ENCODE measurements around the gene PCNX4. TPM values are rescaled to one million over a fixed set of nuclear protein-coding genes. Genes with fewer than 3 reads are reported as not detected.

The PCNX4 gene
- total RNA-seq, 1 donor from 2014 or later: 80.6 TPM

DNA sequence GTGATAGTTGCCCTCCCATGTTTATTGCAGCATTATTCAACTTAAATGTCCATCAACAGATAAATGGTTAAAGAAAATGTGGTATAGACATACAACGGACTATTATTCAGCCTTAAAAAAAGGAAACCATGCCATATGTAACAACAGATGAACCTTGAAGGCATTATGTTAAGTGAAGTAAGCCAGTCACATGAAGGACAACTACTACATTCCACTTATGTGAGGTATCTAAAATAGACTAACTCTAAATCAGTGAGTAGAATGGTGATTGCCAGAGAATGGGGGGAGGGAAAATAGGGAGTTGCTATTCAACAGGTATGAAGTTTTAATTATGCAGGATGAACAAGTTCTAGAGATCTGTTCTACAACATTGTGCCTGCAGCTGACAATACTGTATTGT, 10.1 kb downstream of the PCNX4 start:
- no peak for DNase-seq
- H3K27ac Mint-ChIP-seq (ENCODE audit: unreplicated experiment): no peak overlapping the region
- peaks cover 7% of the 10 kb centered on the region for H3K36me3 Mint-ChIP-seq (ENCODE audit: unreplicated experiment)
- H3K9me3 Mint-ChIP-seq (ENCODE audit: unreplicated experiment): no peaks in the 10 kb centered on the region
- H3K27me3 Mint-ChIP-seq (ENCODE audit: unreplicated experiment): no peaks in the 10 kb centered on the region
- TF ChIP-seq, protein P1, sequence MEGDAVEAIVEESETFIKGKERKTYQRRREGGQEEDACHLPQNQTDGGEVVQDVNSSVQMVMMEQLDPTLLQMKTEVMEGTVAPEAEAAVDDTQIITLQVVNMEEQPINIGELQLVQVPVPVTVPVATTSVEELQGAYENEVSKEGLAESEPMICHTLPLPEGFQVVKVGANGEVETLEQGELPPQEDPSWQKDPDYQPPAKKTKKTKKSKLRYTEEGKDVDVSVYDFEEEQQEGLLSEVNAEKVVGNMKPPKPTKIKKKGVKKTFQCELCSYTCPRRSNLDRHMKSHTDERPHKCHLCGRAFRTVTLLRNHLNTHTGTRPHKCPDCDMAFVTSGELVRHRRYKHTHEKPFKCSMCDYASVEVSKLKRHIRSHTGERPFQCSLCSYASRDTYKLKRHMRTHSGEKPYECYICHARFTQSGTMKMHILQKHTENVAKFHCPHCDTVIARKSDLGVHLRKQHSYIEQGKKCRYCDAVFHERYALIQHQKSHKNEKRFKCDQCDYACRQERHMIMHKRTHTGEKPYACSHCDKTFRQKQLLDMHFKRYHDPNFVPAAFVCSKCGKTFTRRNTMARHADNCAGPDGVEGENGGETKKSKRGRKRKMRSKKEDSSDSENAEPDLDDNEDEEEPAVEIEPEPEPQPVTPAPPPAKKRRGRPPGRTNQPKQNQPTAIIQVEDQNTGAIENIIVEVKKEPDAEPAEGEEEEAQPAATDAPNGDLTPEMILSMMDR (IDR thresholded peaks at IDR 0.05; ENCODE audit: partially characterized antibody, unreplicated experiment): no peak
- no peak overlapping the region for H3K4me3 Mint-ChIP-seq (ENCODE audit: unreplicated experiment)
- peaks cover 9% of the 10 kb centered on the region for H3K4me1 Mint-ChIP-seq (ENCODE audit: low read depth, unreplicated experiment)

DNA sequence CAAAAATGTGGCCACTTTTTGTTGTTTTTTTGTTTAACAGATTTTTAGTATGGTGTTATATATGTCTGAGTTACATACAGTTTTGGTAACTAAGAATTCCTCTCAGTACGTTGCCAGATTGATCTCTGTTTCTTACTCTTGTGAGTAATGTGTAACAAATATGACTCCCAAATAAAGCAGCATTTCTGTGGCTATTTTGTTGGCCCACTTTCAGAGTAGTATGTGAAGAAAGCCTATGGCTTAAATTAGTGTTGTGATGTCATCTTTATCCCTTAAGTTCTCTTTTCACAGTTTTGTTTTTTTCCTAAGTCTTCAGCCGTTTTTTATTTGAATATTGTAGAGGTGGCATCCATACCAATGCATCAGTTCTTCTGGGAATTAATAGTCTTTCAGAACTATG, 10.7 kb downstream of the PCNX4 start:
- DNase-seq: no peak
- no peaks in the 10 kb centered on the region for H3K27me3 Mint-ChIP-seq (ENCODE audit: unreplicated experiment)
- peaks cover 7% of the 10 kb centered on the region for H3K4me1 Mint-ChIP-seq (ENCODE audit: low read depth, unreplicated experiment)
- H3K9me3 Mint-ChIP-seq (ENCODE audit: unreplicated experiment): no peaks in the 10 kb centered on the region
- TF ChIP-seq, protein P1 (IDR thresholded peaks at IDR 0.05; ENCODE audit: partially characterized antibody, unreplicated experiment): no peak
- H3K27ac Mint-ChIP-seq (ENCODE audit: unreplicated experiment): no peak overlapping the region
- H3K36me3 Mint-ChIP-seq (ENCODE audit: unreplicated experiment): peaks cover 7% of the 10 kb centered on the region
- H3K4me3 Mint-ChIP-seq (ENCODE audit: unreplicated experiment): no peak overlapping the region

DNA sequence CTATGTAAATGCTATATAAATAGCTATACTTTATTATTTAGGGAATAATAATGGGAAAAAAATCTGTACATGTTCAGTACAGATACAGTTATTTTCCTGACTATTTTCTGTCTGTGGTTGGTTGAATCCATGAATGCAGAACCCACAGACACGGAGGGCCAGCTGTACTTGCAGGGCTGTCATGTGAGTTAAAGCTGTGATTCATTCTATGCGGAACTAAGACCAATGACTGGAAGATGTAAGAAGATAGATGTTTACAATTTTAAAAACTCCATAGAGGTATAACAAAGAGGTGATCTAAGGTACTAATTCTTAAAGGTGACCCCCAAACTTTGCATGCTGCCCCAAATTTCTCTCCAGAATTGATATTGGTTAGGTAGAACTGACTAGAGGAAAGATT, 14.6 kb downstream of the PCNX4 start:
- H3K36me3 Mint-ChIP-seq (ENCODE audit: unreplicated experiment): no peaks in the 10 kb centered on the region
- H3K4me3 Mint-ChIP-seq (ENCODE audit: unreplicated experiment): no peak overlapping the region
- TF ChIP-seq, protein P1 (IDR thresholded peaks at IDR 0.05; ENCODE audit: partially characterized antibody, unreplicated experiment): no peak
- H3K4me1 Mint-ChIP-seq (ENCODE audit: low read depth, unreplicated experiment): peaks cover 2% of the 10 kb centered on the region
- DNase-seq: no peak
- no peak overlapping the region for H3K27ac Mint-ChIP-seq (ENCODE audit: unreplicated experiment)
- no peaks in the 10 kb centered on the region for H3K27me3 Mint-ChIP-seq (ENCODE audit: unreplicated experiment)
- H3K9me3 Mint-ChIP-seq (ENCODE audit: unreplicated experiment): peaks cover 2% of the 10 kb centered on the region

DNA sequence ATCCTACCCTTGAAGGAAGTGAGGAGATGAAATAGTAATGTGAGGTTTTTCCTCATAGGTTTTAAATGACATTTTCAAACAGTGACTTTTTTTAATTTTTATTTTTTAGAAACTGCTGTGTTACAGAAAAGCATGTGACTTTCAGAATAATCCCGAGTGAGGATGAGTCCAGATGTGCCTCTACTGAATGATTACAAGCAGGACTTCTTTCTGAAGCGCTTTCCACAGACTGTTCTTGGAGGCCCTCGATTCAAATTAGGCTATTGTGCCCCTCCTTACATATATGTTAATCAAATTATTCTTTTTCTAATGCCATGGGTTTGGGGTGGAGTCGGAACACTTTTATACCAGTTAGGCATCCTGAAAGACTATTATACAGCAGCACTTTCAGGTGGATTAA, 15.8 kb downstream of the PCNX4 start:
- Mint-ChIP-seq H3K9me3 (ENCODE audit: unreplicated experiment) (peaks cover 2% of the 10 kb centered on the region), H3K36me3 (ENCODE audit: unreplicated experiment) (no peaks in the 10 kb centered on the region)

DNA sequence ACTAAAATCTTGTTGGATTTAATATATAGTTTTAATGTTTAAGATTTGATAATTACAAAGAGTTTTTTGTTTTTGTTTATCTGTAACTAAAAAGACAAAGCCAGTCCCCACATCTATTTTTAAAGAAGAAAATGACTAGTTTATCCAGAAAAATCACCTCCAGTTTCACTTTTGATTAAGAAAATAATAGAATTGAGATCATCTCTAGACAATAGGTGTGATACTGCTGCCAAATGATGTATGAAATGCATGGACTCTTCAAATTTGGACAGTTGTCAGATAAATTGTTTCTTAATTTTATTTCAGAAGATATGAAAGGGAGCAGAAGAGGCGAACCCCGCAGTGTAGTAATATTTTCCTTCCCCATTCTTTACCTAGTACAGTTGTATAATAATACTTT, 20.0 kb downstream of the PCNX4 start:
- Mint-ChIP-seq H3K27ac (ENCODE audit: unreplicated experiment) (no peak overlapping the region), H3K4me3 (ENCODE audit: unreplicated experiment) (no peak overlapping the region), H3K36me3 (ENCODE audit: unreplicated experiment) (no peaks in the 10 kb centered on the region), H3K27me3 (ENCODE audit: unreplicated experiment) (no peaks in the 10 kb centered on the region), H3K9me3 (ENCODE audit: unreplicated experiment) (peaks cover 2% of the 10 kb centered on the region), H3K4me1 (ENCODE audit: low read depth, unreplicated experiment) (no peaks in the 10 kb centered on the region)
- TF ChIP-seq, protein P1 (IDR thresholded peaks at IDR 0.05; ENCODE audit: partially characterized antibody, unreplicated experiment): no peak
- DNase-seq: no peak

More for the DNA sequence above, 15.8 kb downstream of the PCNX4 start:
- Mint-ChIP-seq H3K27ac (ENCODE audit: unreplicated experiment) (no peak overlapping the region), H3K4me1 (ENCODE audit: low read depth, unreplicated experiment) (peaks cover 2% of the 10 kb centered on the region), H3K27me3 (ENCODE audit: unreplicated experiment) (no peaks in the 10 kb centered on the region), H3K4me3 (ENCODE audit: unreplicated experiment) (no peak overlapping the region)
- TF ChIP-seq, protein P1 (IDR thresholded peaks at IDR 0.05; ENCODE audit: partially characterized antibody, unreplicated experiment): no peak
- no peak for DNase-seq

All from glutamatergic neuron (in vitro differentiated cells).